C4-2B (cell line): ENCODE data around the gene SLC38A2.

Experiments used
- CTCF ChIP-seq: fragments of 450-650 bp; conservative IDR thresholded peaks from 2 replicates; pipeline ENCODE4 v1.5.1; 2017; ENCODE audit warnings: mild to moderate bottlenecking
- ZFX ChIP-seq: fragments of 450-650 bp; IDR thresholded peaks from 2 replicates; pipeline ENCODE4 v1.6.1; 2017

GRCh38 chr12:46364300-46364696, 8.3 kb downstream of the SLC38A2 start:
- TF ChIP-seq CTCF = no peak
- TF ChIP-seq ZFX = no peak
